ENCODE measurements around the gene CAPN10.

The CAPN10 gene

GRCh38 chr2:240573516-240574385 lies 12.8 kb upstream of the CAPN10 start:
- Histone ChIP-seq H3K27me3 (ENCODE audit: insufficient read depth, low read length, poor library complexity) (no peaks in the 10 kb centered on the region), H2AFZ (ENCODE audit: low read depth, low read length) (no peak overlapping the region), H3K9ac (ENCODE audit: low read depth, low read length) (no peak overlapping the region), H3K27ac (ENCODE audit: low read length) (no peak overlapping the region), H3K4me3 (ENCODE audit: low read depth in 1 of 2, low read length in 2 of 2) (no peak overlapping the region), H3K79me2 (ENCODE audit: insufficient read depth, low read length) (peaks cover 38% of the 10 kb centered on the region), H3K9me3 (ENCODE audit: insufficient read depth, low read length, severe bottlenecking) (no peaks in the 10 kb centered on the region), H3K4me2 (ENCODE audit: insufficient read depth, low read length) (no peak overlapping the region), H4K20me1 (ENCODE audit: insufficient read depth, low read length) (peaks cover 80% of the 10 kb centered on the region), H3K36me3 (ENCODE audit: insufficient read depth, low read length) (peaks cover 82% of the 10 kb centered on the region), H3K4me1 (ENCODE audit: insufficient read depth, low read length) (peaks cover 22% of the 10 kb centered on the region)
- ATAC-seq (ENCODE audit: insufficient read depth, low read depth) (no peak), DNase-seq (no peak)
- no peak for TF ChIP-seq CTCF (IDR thresholded peaks at IDR 0.05; ENCODE audit: borderline replicate concordance, extremely low read depth, low read length, poor library complexity, severe bottlenecking)
- no peak for TF ChIP-seq EZH2 (IDR thresholded peaks at IDR 0.05; ENCODE audit: borderline replicate concordance, low read depth, low read length, severe bottlenecking)

DNA sequence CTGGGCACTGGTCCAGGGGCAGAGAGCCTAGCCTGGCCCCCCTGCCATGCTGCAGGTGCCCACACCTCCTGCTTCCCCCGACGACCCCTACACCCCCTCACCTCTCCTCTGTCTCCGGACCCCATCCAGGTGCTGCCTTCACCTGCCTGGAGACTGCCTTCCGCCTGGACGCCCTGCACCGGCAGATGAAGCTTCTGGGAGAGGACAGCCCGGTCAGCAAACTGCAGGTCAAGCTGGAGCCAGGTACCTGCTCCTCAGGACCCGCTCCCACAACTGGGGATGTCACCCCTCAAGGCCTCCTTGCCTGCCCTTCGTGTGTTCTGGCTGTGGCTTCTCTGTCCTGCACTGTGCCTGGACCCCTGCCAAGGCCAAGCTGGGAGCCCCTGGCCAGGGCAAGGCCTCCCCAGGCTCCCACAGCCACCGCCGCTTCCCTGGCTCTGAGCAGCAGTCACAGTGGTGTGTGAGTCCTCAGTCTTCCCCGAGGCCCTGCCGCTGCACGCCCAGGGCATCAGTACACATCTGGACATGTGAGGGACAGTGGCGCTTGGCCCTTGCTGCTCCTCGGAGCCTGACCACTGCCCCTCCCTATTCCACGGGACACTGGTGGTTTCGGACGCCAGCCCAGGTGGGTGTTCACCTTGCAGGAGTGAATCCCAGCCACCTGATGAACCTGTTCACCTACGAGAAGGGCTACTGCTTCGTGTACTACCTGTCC lies 12.0 kb upstream of the CAPN10 start:
- Histone ChIP-seq H3K27ac (ENCODE audit: low read length) (no peak overlapping the region), H3K27me3 (ENCODE audit: insufficient read depth, low read length, poor library complexity) (no peaks in the 10 kb centered on the region), H3K79me2 (ENCODE audit: insufficient read depth, low read length) (peaks cover 34% of the 10 kb centered on the region), H2AFZ (ENCODE audit: low read depth, low read length) (no peak overlapping the region), H3K9me3 (ENCODE audit: insufficient read depth, low read length, severe bottlenecking) (no peaks in the 10 kb centered on the region), H3K36me3 (ENCODE audit: insufficient read depth, low read length) (peaks cover 84% of the 10 kb centered on the region), H4K20me1 (ENCODE audit: insufficient read depth, low read length) (peaks cover 83% of the 10 kb centered on the region), H3K4me2 (ENCODE audit: insufficient read depth, low read length) (no peak overlapping the region), H3K4me3 (ENCODE audit: low read depth in 1 of 2, low read length in 2 of 2) (no peak overlapping the region), H3K4me1 (ENCODE audit: insufficient read depth, low read length) (peaks cover 15% of the 10 kb centered on the region), H3K9ac (ENCODE audit: low read depth, low read length) (no peak overlapping the region)
- ATAC-seq (ENCODE audit: insufficient read depth, low read depth) (no peak), DNase-seq (no peak)
- TF ChIP-seq EZH2 (IDR thresholded peaks at IDR 0.05; ENCODE audit: borderline replicate concordance, low read depth, low read length, severe bottlenecking) (no peak), CTCF (IDR thresholded peaks at IDR 0.05; ENCODE audit: borderline replicate concordance, extremely low read depth, low read length, poor library complexity, severe bottlenecking) (no peak)

GRCh38 chr2:240575101-240575965 lies 11.2 kb upstream of the CAPN10 start:
- Histone ChIP-seq H3K27ac (ENCODE audit: low read length) (no peak overlapping the region), H3K36me3 (ENCODE audit: insufficient read depth, low read length) (peaks cover 77% of the 10 kb centered on the region), H3K79me2 (ENCODE audit: insufficient read depth, low read length) (peaks cover 29% of the 10 kb centered on the region), H3K27me3 (ENCODE audit: insufficient read depth, low read length, poor library complexity) (no peaks in the 10 kb centered on the region), H4K20me1 (ENCODE audit: insufficient read depth, low read length) (peaks cover 81% of the 10 kb centered on the region), H3K9ac (ENCODE audit: low read depth, low read length) (no peak overlapping the region), H2AFZ (ENCODE audit: low read depth, low read length) (no peak overlapping the region), H3K4me1 (ENCODE audit: insufficient read depth, low read length) (peaks cover 7% of the 10 kb centered on the region), H3K4me3 (ENCODE audit: low read depth in 1 of 2, low read length in 2 of 2) (no peak overlapping the region), H3K4me2 (ENCODE audit: insufficient read depth, low read length) (no peak overlapping the region), H3K9me3 (ENCODE audit: insufficient read depth, low read length, severe bottlenecking) (no peaks in the 10 kb centered on the region)
- TF ChIP-seq CTCF (IDR thresholded peaks at IDR 0.05; ENCODE audit: borderline replicate concordance, extremely low read depth, low read length, poor library complexity, severe bottlenecking) (no peak), EZH2 (IDR thresholded peaks at IDR 0.05; ENCODE audit: borderline replicate concordance, low read depth, low read length, severe bottlenecking) (no peak)
- no peak for ATAC-seq (ENCODE audit: insufficient read depth, low read depth)
- no peak for DNase-seq
